Measurements from ENCODE around the gene ASB18.

ASB18 gene

GRCh38 chr2:236214376-236214995 lies 49.7 kb downstream of the ASB18 start:
- no peaks in the 10 kb centered on the region for H3K4me1 Mint-ChIP-seq (ENCODE audit: low read depth)
- H3K4me3 Mint-ChIP-seq, result no peak overlapping the region
- no peak overlapping the region for H3K27ac Mint-ChIP-seq

GRCh38 chr2:236211296-236211695 lies 52.9 kb downstream of the ASB18 start:
- Mint-ChIP-seq H3K4me3 (no peak overlapping the region), H3K27me3 (ENCODE audit: low read depth) (no peaks in the 10 kb centered on the region), H3K36me3 (ENCODE audit: low read depth) (no peaks in the 10 kb centered on the region), H3K9me3 (no peaks in the 10 kb centered on the region), H3K27ac (no peak overlapping the region), H3K4me1 (ENCODE audit: low read depth) (no peaks in the 10 kb centered on the region)

More at GRCh38 chr2:236214376-236214995, 49.7 kb downstream of the ASB18 start:
- Mint-ChIP-seq H3K36me3 (ENCODE audit: low read depth) (no peaks in the 10 kb centered on the region), H3K27me3 (ENCODE audit: low read depth) (no peaks in the 10 kb centered on the region), H3K9me3 (no peaks in the 10 kb centered on the region)

GRCh38 chr2:236210536-236210935 lies 53.7 kb downstream of the ASB18 start:
- Mint-ChIP-seq H3K4me1 (ENCODE audit: low read depth) (no peaks in the 10 kb centered on the region), H3K27ac (no peak overlapping the region), H3K27me3 (ENCODE audit: low read depth) (no peaks in the 10 kb centered on the region), H3K36me3 (ENCODE audit: low read depth) (no peaks in the 10 kb centered on the region), H3K9me3 (no peaks in the 10 kb centered on the region), H3K4me3 (no peak overlapping the region)

GRCh38 chr2:236209996-236210395 lies 54.2 kb downstream of the ASB18 start:
- no peak overlapping the region for H3K27ac Mint-ChIP-seq
- no peak overlapping the region for H3K4me3 Mint-ChIP-seq
- no peaks in the 10 kb centered on the region for H3K4me1 Mint-ChIP-seq (ENCODE audit: low read depth)
- H3K27me3 Mint-ChIP-seq (ENCODE audit: low read depth), result no peaks in the 10 kb centered on the region
- H3K9me3 Mint-ChIP-seq, result no peaks in the 10 kb centered on the region
- H3K36me3 Mint-ChIP-seq (ENCODE audit: low read depth), result no peaks in the 10 kb centered on the region

GRCh38 chr2:236209535-236209934 lies 54.7 kb downstream of the ASB18 start:
- Mint-ChIP-seq H3K27me3 (ENCODE audit: low read depth) (no peaks in the 10 kb centered on the region), H3K36me3 (ENCODE audit: low read depth) (no peaks in the 10 kb centered on the region), H3K4me3 (no peak overlapping the region), H3K9me3 (no peaks in the 10 kb centered on the region), H3K4me1 (ENCODE audit: low read depth) (no peaks in the 10 kb centered on the region), H3K27ac (no peak overlapping the region)

- Mint-ChIP-seq H3K36me3 (ENCODE audit: low read depth) (no peaks in the 10 kb centered on the region), H3K27me3 (ENCODE audit: low read depth) (no peaks in the 10 kb centered on the region), H3K4me1 (ENCODE audit: low read depth) (no peaks in the 10 kb centered on the region), H3K4me3 (no peak overlapping the region), H3K9me3 (no peaks in the 10 kb centered on the region), H3K27ac (no peak overlapping the region)
Measured at GRCh38 chr2:236208019-236208926, 55.9 kb downstream of the ASB18 start.

GRCh38 chr2:236207472-236207871 lies 56.7 kb downstream of the ASB18 start:
- H3K27me3 Mint-ChIP-seq (ENCODE audit: low read depth), result no peaks in the 10 kb centered on the region
- H3K36me3 Mint-ChIP-seq (ENCODE audit: low read depth), result no peaks in the 10 kb centered on the region
- H3K4me1 Mint-ChIP-seq (ENCODE audit: low read depth), result no peaks in the 10 kb centered on the region
- H3K9me3 Mint-ChIP-seq, result no peaks in the 10 kb centered on the region
- no peak overlapping the region for H3K4me3 Mint-ChIP-seq
- no peak overlapping the region for H3K27ac Mint-ChIP-seq

GRCh38 chr2:236205867-236206645 lies 58.1 kb downstream of the ASB18 start:
- no peaks in the 10 kb centered on the region for H3K36me3 Mint-ChIP-seq (ENCODE audit: low read depth)
- no peak overlapping the region for H3K27ac Mint-ChIP-seq
- H3K27me3 Mint-ChIP-seq (ENCODE audit: low read depth), result no peaks in the 10 kb centered on the region
- H3K4me1 Mint-ChIP-seq (ENCODE audit: low read depth), result no peaks in the 10 kb centered on the region
- H3K4me3 Mint-ChIP-seq, result no peak overlapping the region
- H3K9me3 Mint-ChIP-seq, result no peaks in the 10 kb centered on the region

- Mint-ChIP-seq H3K9me3 (no peaks in the 10 kb centered on the region), H3K4me1 (ENCODE audit: low read depth) (no peaks in the 10 kb centered on the region), H3K4me3 (no peak overlapping the region), H3K36me3 (ENCODE audit: low read depth) (no peaks in the 10 kb centered on the region), H3K27ac (no peak overlapping the region), H3K27me3 (ENCODE audit: low read depth) (no peaks in the 10 kb centered on the region)
Measured at GRCh38 chr2:236204953-236205352, 59.3 kb downstream of the ASB18 start.

- no peak overlapping the region for H3K27ac Mint-ChIP-seq
- no peaks in the 10 kb centered on the region for H3K36me3 Mint-ChIP-seq (ENCODE audit: low read depth)
- H3K9me3 Mint-ChIP-seq, result no peaks in the 10 kb centered on the region
- no peak overlapping the region for H3K4me3 Mint-ChIP-seq
- no peaks in the 10 kb centered on the region for H3K4me1 Mint-ChIP-seq (ENCODE audit: low read depth)
- no peaks in the 10 kb centered on the region for H3K27me3 Mint-ChIP-seq (ENCODE audit: low read depth)
Measured at GRCh38 chr2:236200378-236200777, 63.8 kb downstream of the ASB18 start.

- no peaks in the 10 kb centered on the region for H3K9me3 Mint-ChIP-seq
- H3K4me3 Mint-ChIP-seq, result no peak overlapping the region
- H3K4me1 Mint-ChIP-seq (ENCODE audit: low read depth), result no peaks in the 10 kb centered on the region
- no peaks in the 10 kb centered on the region for H3K27me3 Mint-ChIP-seq (ENCODE audit: low read depth)
- H3K27ac Mint-ChIP-seq, result no peak overlapping the region
- H3K36me3 Mint-ChIP-seq (ENCODE audit: low read depth), result no peaks in the 10 kb centered on the region
Measured at GRCh38 chr2:236196366-236196765, 67.8 kb downstream of the ASB18 start.

GRCh38 chr2:236195726-236196125 lies 68.5 kb downstream of the ASB18 start:
- Mint-ChIP-seq H3K4me3 (no peak overlapping the region), H3K4me1 (ENCODE audit: low read depth) (no peaks in the 10 kb centered on the region), H3K36me3 (ENCODE audit: low read depth) (no peaks in the 10 kb centered on the region), H3K9me3 (no peaks in the 10 kb centered on the region), H3K27ac (no peak overlapping the region), H3K27me3 (ENCODE audit: low read depth) (no peaks in the 10 kb centered on the region)

GRCh38 chr2:236194786-236195185 lies 69.4 kb downstream of the ASB18 start:
- H3K4me3 Mint-ChIP-seq, result no peak overlapping the region
- no peak overlapping the region for H3K27ac Mint-ChIP-seq
- H3K36me3 Mint-ChIP-seq (ENCODE audit: low read depth), result no peaks in the 10 kb centered on the region
- no peaks in the 10 kb centered on the region for H3K9me3 Mint-ChIP-seq
- no peaks in the 10 kb centered on the region for H3K4me1 Mint-ChIP-seq (ENCODE audit: low read depth)
- H3K27me3 Mint-ChIP-seq (ENCODE audit: low read depth), result no peaks in the 10 kb centered on the region

GRCh38 chr2:236193026-236193425 lies 71.2 kb downstream of the ASB18 start:
- no peaks in the 10 kb centered on the region for H3K9me3 Mint-ChIP-seq
- no peaks in the 10 kb centered on the region for H3K36me3 Mint-ChIP-seq (ENCODE audit: low read depth)
- H3K27me3 Mint-ChIP-seq (ENCODE audit: low read depth), result no peaks in the 10 kb centered on the region
- H3K4me1 Mint-ChIP-seq (ENCODE audit: low read depth), result no peaks in the 10 kb centered on the region
- no peak overlapping the region for H3K27ac Mint-ChIP-seq
- no peak overlapping the region for H3K4me3 Mint-ChIP-seq

- no peaks in the 10 kb centered on the region for H3K4me1 Mint-ChIP-seq (ENCODE audit: low read depth)
- no peak overlapping the region for H3K27ac Mint-ChIP-seq
- H3K9me3 Mint-ChIP-seq, result no peaks in the 10 kb centered on the region
- H3K4me3 Mint-ChIP-seq, result no peak overlapping the region
- no peaks in the 10 kb centered on the region for H3K36me3 Mint-ChIP-seq (ENCODE audit: low read depth)
- H3K27me3 Mint-ChIP-seq (ENCODE audit: low read depth), result no peaks in the 10 kb centered on the region
Measured at GRCh38 chr2:236190674-236191073, 73.5 kb downstream of the ASB18 start.

Measured in T-helper 1 cell treated with Interleukin-12 subunit alpha and Interleukin-12 subunit beta and Interleukin-4 antibody, amounts not matched to agents 30 μg/mL and 1 μg/mL, for 36 hours (primary cell).